ENCODE results near the gene GMNN. TPM values are rescaled to one million over a fixed set of nuclear protein-coding genes. Genes with fewer than 3 reads are reported as not detected.

GMNN gene
- total RNA-seq, 1 experiment from 2014 or later: 53.1 TPM

- CTCF ChIA-PET: no interaction called here
- POLR2A ChIA-PET: interaction anchor here (0.7 kb wide), 1 partner anchor 682 kb away, joined by 12 read pairs; no protein-coding TSS in a partner anchor
- H3K27me3 ChIP-seq (ENCODE audit: control insufficient read depth, insufficient read depth, low read length): no peaks in the 10 kb centered on the region
- no TSS peak for BruUV-seq (replicated peaks)
- H3K36me3 ChIP-seq (ENCODE audit: control insufficient read depth, insufficient read depth, low read length): no peaks in the 10 kb centered on the region
- H3K4me3 ChIP-seq (ENCODE audit: low read depth in 2 of 2, low read length in 2 of 2): no peak overlapping the region
- ATAC-seq (no peak), DNase-seq (ENCODE audit: low read depth, low spot score) (no peak)
- no peaks in the 10 kb centered on the region for H3K9me3 ChIP-seq (ENCODE audit: control insufficient read depth, insufficient read depth, low read depth, low read length)
- no peaks in the 10 kb centered on the region for H3K4me1 ChIP-seq (ENCODE audit: control insufficient read depth, insufficient read depth, low read length)
- H3K27ac ChIP-seq (ENCODE audit: low read length): no peak overlapping the region
- intact Hi-C loops (cut with micrococcal nuclease; ENCODE audit: unreplicated experiment) (no loop called here), in situ Hi-C loops (cut with HindIII; ENCODE audit: low pct_unique_long_range_greater_than_20kb, low sequenced_read_pairs) (no loop called here)
- TF ChIP-seq POLR2AphosphoS5 (IDR thresholded peaks at IDR 0.05; ENCODE audit: low read depth, low read length): no peak
- TF ChIP-seq TCF7L2 (IDR thresholded peaks at IDR 0.05; ENCODE audit: low read depth, low read length): no peak
- no peak for TF ChIP-seq SIN3A (IDR thresholded peaks at IDR 0.05; ENCODE audit: borderline replicate concordance, insufficient read depth, low read depth, low read length)
- TF ChIP-seq CTCF (IDR thresholded peaks at IDR 0.05): no peak
- TF ChIP-seq REST (IDR thresholded peaks at IDR 0.05; ENCODE audit: insufficient read depth in 1 of 2, low read depth in 2 of 2, low read length in 1 of 2): no peak
Observed at GRCh38 chr6:24818346-24818745, 43.6 kb downstream of the GMNN start.

GRCh38 chr6:24821860-24822444 lies 47.2 kb downstream of the GMNN start:
- POLR2A ChIA-PET: interaction anchor here (0.5 kb wide), 1 partner anchor 11 kb away, joined by 6 read pairs; no protein-coding TSS in a partner anchor
- H3K27ac ChIP-seq (ENCODE audit: low read length): no peak overlapping the region
- intact Hi-C loops (cut with micrococcal nuclease; ENCODE audit: unreplicated experiment): no loop called here
- no peaks in the 10 kb centered on the region for H3K36me3 ChIP-seq (ENCODE audit: control insufficient read depth, insufficient read depth, low read length)
- in situ Hi-C loops (cut with HindIII; ENCODE audit: low pct_unique_long_range_greater_than_20kb, low sequenced_read_pairs): no loop called here
- H3K4me3 ChIP-seq (ENCODE audit: low read depth in 2 of 2, low read length in 2 of 2): no peak overlapping the region
- TF ChIP-seq POLR2AphosphoS5 (IDR thresholded peaks at IDR 0.05; ENCODE audit: low read depth, low read length): no peak
- TF ChIP-seq SIN3A (IDR thresholded peaks at IDR 0.05; ENCODE audit: borderline replicate concordance, insufficient read depth, low read depth, low read length): no peak
- no peak for TF ChIP-seq CTCF (IDR thresholded peaks at IDR 0.05)
- no peak for TF ChIP-seq TCF7L2 (IDR thresholded peaks at IDR 0.05; ENCODE audit: low read depth, low read length)
- no peak for TF ChIP-seq REST (IDR thresholded peaks at IDR 0.05; ENCODE audit: insufficient read depth in 1 of 2, low read depth in 2 of 2, low read length in 1 of 2)
- H3K27me3 ChIP-seq (ENCODE audit: control insufficient read depth, insufficient read depth, low read length): no peaks in the 10 kb centered on the region
- H3K4me1 ChIP-seq (ENCODE audit: control insufficient read depth, insufficient read depth, low read length): no peaks in the 10 kb centered on the region
- no TSS peak for BruUV-seq (replicated peaks)
- no peak for DNase-seq (ENCODE audit: low read depth, low spot score)
- no peak for ATAC-seq
- CTCF ChIA-PET: no interaction called here
- H3K9me3 ChIP-seq (ENCODE audit: control insufficient read depth, insufficient read depth, low read depth, low read length): no peaks in the 10 kb centered on the region

Data from Panc1 (cell line).